HFF-Myc (cell line): Measurements from ENCODE around the gene MAP7.

ENCODE experiments used
- DNase-seq: peaks from one replicate; pipeline ENCODE4 v3.0.0-alpha.2; 2011; ENCODE audit warnings: low read depth; ENCODE audit errors: extremely low read depth
- H3K4me3 ChIP-seq: replicated peaks from 2 replicates; pipeline ENCODE4 v1.5.1; 2011; ENCODE audit warnings: low read depth, mild to moderate bottlenecking, control low read depth, low read length
- TF ChIP-seq, protein P1 (sequence below): IDR thresholded peaks from 2 replicates; pipeline ENCODE4 v1.5.1; 2012; ENCODE audit warnings: mild to moderate bottlenecking, low read depth, low read length, control low read depth; ENCODE audit errors: missing control alignments

The MAP7 gene

DNA sequence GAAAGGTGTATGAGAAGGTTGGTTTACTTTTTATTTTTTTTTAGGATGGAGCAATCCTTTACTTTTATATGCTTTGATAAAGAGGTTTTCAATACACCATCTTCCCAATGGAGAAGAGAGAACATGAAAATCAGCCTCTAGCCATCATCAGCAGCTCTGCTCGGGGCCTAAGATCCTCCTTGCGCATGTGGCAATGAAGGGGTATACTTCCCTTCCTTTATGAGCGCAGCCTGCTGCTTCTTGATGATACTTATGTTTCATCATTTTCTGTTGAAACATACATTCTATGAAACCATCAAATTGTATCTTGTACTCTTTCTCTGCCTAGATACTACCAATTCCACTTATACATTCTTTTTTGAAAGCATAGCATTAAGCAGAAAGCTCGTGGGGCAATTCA is 74.5 kb downstream of the MAP7 start:
- H3K4me3 ChIP-seq, result no peak overlapping the region
- no peak for DNase-seq
- TF ChIP-seq, protein P1, sequence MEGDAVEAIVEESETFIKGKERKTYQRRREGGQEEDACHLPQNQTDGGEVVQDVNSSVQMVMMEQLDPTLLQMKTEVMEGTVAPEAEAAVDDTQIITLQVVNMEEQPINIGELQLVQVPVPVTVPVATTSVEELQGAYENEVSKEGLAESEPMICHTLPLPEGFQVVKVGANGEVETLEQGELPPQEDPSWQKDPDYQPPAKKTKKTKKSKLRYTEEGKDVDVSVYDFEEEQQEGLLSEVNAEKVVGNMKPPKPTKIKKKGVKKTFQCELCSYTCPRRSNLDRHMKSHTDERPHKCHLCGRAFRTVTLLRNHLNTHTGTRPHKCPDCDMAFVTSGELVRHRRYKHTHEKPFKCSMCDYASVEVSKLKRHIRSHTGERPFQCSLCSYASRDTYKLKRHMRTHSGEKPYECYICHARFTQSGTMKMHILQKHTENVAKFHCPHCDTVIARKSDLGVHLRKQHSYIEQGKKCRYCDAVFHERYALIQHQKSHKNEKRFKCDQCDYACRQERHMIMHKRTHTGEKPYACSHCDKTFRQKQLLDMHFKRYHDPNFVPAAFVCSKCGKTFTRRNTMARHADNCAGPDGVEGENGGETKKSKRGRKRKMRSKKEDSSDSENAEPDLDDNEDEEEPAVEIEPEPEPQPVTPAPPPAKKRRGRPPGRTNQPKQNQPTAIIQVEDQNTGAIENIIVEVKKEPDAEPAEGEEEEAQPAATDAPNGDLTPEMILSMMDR, result no peak

DNA sequence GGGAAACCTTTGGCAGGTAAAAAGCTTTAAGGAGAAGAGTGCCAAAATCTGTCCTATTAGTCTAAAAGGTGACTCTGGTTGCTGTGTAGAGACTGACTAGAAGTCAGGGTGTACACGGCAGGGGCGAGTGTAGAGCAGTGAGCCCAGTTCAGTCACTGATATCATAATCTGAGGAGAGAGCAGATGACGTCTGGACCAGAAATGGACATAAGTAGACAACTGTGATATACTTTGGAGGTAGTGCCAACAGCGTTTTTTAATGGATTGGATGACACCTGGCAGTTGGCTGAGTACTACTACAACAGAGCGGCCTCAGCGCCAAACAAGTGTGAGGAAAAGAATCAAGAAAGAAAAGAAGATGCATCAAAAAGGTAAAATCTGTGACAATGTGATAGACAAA is 76.0 kb downstream of the MAP7 start:
- TF ChIP-seq, protein P1, result no peak
- no peak for DNase-seq
- no peak overlapping the region for H3K4me3 ChIP-seq

DNA sequence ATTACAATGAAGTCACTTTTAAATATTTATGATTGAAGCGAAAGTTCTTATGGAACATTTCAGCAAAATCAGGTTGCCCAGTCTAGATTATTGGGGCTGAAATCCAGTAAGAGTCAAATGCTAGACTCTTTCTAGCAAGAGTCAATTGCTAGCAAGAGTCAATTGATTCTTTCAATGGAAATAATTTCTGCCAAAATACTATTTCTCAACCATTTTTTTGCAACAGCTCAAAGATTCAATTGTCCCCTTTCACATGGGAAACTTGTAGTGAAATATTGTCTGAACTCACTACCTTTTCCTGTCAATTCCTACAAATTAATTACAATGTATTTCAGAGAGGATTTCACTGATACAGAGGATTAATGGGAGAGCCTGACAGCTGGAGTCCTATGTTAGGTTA is 78.3 kb downstream of the MAP7 start:
- TF ChIP-seq, protein P1, result no peak
- DNase-seq, result no peak
- no peak overlapping the region for H3K4me3 ChIP-seq

DNA sequence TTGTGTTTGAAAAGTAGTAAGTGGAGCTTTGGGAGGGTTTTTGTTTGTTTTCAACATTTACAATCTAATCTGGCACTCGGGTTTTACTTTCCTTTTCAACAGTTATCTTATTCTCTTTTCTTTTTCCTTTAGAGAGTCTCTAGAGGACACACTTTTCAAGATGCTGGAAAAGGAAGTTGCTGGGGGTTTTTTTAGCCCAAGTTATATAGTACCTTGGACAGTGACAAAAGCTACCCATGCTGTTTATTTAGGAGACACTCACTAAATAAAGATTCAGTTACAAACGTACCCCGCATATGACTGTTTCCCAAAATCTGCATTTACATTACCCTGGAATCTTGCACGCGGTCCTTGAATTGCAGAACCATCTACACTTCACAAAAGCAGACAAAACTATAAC is 78.8 kb downstream of the MAP7 start:
- no peak for DNase-seq
- TF ChIP-seq, protein P1, result no peak
- no peak overlapping the region for H3K4me3 ChIP-seq

DNA sequence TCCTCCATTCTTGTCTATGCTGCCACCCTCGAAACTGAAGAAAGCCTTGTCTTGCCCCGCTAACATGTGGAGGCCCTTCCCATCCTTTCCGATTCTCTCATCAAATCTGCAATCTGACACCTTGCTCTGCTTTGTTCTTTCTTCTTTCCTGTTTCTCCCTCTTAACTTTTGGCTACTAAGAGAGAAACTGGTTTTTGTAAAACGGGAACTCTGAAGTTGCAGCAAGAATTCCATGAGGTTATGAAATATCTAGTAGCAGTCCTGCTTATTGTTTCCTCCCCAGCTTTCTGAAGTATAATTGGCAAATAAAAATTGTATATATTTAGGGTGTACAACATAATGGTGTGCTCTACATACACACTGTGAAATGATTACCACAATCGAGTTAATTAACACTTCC is 80.2 kb downstream of the MAP7 start:
- H3K4me3 ChIP-seq, result no peak overlapping the region
- DNase-seq, result no peak
- TF ChIP-seq, protein P1, result no peak

DNA sequence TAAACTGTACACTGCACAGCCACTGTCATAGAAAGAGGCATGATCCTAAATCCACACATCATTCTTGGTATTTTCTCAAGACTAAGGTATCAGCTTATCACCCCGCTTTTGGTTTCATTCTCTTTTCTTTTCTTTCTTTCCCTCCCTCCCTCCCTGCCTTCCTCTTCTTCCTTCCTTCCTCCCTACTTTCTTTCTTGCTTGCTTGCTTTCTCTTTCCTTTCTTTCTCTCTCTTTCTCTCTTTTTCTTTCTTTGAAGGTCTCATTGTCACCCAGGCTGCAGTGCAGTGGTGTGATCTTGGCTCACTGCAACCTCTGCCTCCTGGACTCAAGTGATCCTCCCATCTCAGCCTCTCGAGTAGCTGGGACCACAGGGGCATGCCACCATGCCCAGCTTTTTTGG is 81.1 kb downstream of the MAP7 start:
- H3K4me3 ChIP-seq, result no peak overlapping the region
- no peak for DNase-seq
- TF ChIP-seq, protein P1, result no peak

DNA sequence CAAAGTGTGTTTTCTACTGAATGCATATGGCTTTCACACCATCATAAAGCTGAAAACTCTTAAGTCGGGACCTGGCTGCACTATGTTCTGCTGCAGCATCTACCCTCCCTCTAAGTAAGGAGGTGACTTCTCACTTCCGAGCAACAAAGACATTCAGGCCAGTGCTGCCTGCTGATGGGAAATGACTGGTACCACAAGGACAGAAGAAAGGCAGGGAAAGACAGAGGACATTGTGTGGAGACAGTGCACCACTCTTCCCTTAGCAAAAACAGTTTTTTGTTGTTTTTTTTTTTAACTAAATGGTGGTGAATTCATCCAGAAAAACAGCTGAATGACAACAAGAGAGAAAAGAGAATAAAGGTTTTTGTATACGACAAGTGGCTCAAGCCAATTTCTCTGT is 81.5 kb downstream of the MAP7 start:
- DNase-seq, result no peak
- no peak overlapping the region for H3K4me3 ChIP-seq
- TF ChIP-seq, protein P1, result no peak
